RWPE2 (cell line): ENCODE data around the gene ERMAP.

Experiments
- ATAC-seq: fragments of 200-7000 bp; cut with Tn5 transposase; 3 replicates; pipeline ENCODE4 v1.9.1; 2021; ENCODE audit warnings: low read depth
- DNase-seq: peaks from one replicate; pipeline ENCODE4 v3.0.0-alpha.2; 2020; ENCODE audit warnings: low spot score
- H3K27ac ChIP-seq: fragments of 450-650 bp; 2 replicates; pipeline ENCODE4 v1.5.1; 2017; ENCODE audit warnings: mild to moderate bottlenecking; ENCODE audit not compliant: poor library complexity, severe bottlenecking
- H3K27me3 ChIP-seq: fragments of 250-450 bp; sonication (Bioruptor Pico); 2 replicates; pipeline ENCODE4 v1.5.1; 2021; ENCODE audit warnings: mild to moderate bottlenecking, moderate library complexity; ENCODE audit not compliant: insufficient read depth, poor library complexity, severe bottlenecking
- H3K36me3 ChIP-seq: fragments of 250-450 bp; sonication (Bioruptor Pico); 2 replicates; pipeline ENCODE4 v1.5.1; 2020; ENCODE audit warnings: low read depth, mild to moderate bottlenecking, moderate library complexity
- H3K4me1 ChIP-seq: fragments of 250-450 bp; sonication (Bioruptor Pico); 2 replicates; pipeline ENCODE4 v1.5.1; 2021; ENCODE audit warnings: mild to moderate bottlenecking, moderate library complexity; ENCODE audit not compliant: insufficient read depth, poor library complexity, severe bottlenecking
- H3K4me3 ChIP-seq: fragments of 250-450 bp; sonication (Bioruptor Pico); 2 replicates; pipeline ENCODE4 v1.5.1; 2021; ENCODE audit warnings: mild to moderate bottlenecking, moderate library complexity; ENCODE audit not compliant: severe bottlenecking
- H3K9me3 ChIP-seq: fragments of 250-450 bp; sonication (Bioruptor Pico); 2 replicates; pipeline ENCODE4 v1.5.1; 2021; ENCODE audit warnings: mild to moderate bottlenecking, moderate library complexity; ENCODE audit not compliant: severe bottlenecking
- CTCF ChIP-seq: fragments of 450-650 bp; IDR thresholded peaks from one replicate; pipeline ENCODE4 v1.5.1; 2017; ENCODE audit warnings: mild to moderate bottlenecking, moderate library complexity; ENCODE audit not compliant: poor library complexity, severe bottlenecking

ERMAP gene

DNA sequence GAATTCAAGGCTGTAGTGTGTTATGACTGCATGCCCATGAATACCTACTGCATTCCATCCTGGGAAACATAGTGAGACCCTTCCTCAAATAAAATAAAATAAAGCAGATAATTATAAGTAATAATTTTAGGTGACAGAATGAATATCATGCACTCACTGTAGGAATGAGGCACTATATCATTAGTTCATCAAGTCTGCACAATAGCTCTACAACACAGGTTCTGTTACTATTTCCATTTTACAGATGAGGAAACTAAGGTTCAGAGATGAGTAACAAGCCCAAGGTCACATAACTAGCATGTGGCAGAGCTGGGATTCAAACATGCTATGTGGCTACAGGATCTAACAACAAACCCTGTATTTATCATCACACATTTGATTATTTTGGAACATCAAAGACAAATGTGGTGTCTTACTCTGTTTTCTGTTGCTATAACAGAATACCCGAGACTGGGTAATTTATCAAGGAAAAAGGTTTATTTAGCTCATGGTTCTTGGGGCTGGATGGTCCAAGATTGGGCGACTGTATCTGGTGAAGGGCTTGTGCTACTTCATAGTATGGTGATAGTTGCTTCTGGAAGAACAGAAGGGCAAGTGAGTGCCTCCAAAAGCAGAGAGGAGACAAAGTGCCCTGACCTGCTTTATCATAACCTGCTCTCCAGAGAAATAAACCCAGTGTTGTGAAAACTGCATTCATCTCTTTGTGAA, 24.7 kb downstream of the ERMAP start:
- TF ChIP-seq CTCF: no peak
- Histone ChIP-seq H3K36me3 (no peaks in the 10 kb centered on the region), H3K27ac (no peak overlapping the region), H3K9me3 (no peaks in the 10 kb centered on the region), H3K27me3 (no peaks in the 10 kb centered on the region), H3K4me3 (no peak overlapping the region), H3K4me1 (peaks cover 8% of the 10 kb centered on the region)
- ATAC-seq: no peak
- no peak for DNase-seq

- Histone ChIP-seq H3K27ac (no peak overlapping the region), H3K9me3 (no peaks in the 10 kb centered on the region), H3K36me3 (peaks cover 10% of the 10 kb centered on the region; the same call in 1 of the 2 replicates), H3K4me3 (no peak overlapping the region), H3K4me1 (peaks cover 8% of the 10 kb centered on the region), H3K27me3 (no peaks in the 10 kb centered on the region)
- ATAC-seq (no peak), DNase-seq (no peak)
- TF ChIP-seq CTCF: no peak
Observed at GRCh38 chr1:42844592-42845140, 27.7 kb downstream of the ERMAP start.

- H3K4me3 ChIP-seq: peak overlapping the region; percentile 57
- H3K4me1 ChIP-seq: peaks cover 8% of the 10 kb centered on the region
- no peaks in the 10 kb centered on the region for H3K27me3 ChIP-seq
- ATAC-seq (no peak), DNase-seq (no peak)
- TF ChIP-seq CTCF: no peak
- H3K9me3 ChIP-seq: no peaks in the 10 kb centered on the region
- no peak overlapping the region for H3K27ac ChIP-seq
- peaks cover 11% of the 10 kb centered on the region; the same call in 1 of the 2 replicates for H3K36me3 ChIP-seq
Observed at GRCh38 chr1:42845193-42845592, 28.3 kb downstream of the ERMAP start.

DNA sequence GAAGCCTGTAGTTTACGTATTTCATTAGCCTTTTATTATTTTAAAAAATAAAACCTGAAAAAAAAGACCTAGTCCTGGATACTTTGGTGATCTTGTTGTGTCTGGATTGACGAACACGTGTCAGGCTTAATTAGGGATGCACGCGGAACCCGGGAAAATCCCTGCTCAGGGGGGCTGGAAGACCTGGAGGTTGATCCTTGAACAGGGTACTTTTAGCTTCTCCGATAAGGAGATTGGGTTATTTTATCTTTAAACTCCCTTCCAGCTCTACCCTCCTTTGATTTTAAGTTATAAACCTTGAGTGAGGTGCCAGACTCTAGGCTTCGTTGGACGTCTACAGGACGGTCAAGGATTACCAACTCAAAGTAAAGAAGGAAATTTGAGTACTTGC, 28.9 kb downstream of the ERMAP start:
- no peak for TF ChIP-seq CTCF
- H3K27me3 ChIP-seq: no peaks in the 10 kb centered on the region
- H3K36me3 ChIP-seq: peaks cover 11% of the 10 kb centered on the region; the same call in 1 of the 2 replicates
- peak; percentile 5 for ATAC-seq
- no peak for DNase-seq
- no peaks in the 10 kb centered on the region for H3K9me3 ChIP-seq
- H3K27ac ChIP-seq: no peak overlapping the region
- H3K4me3 ChIP-seq: peak overlapping the region; percentile 57
- H3K4me1 ChIP-seq: peaks cover 8% of the 10 kb centered on the region
